Activated CD4-positive, alpha-beta T cell treated with anti-CD3 and anti-CD28 coated beads, Interleukin-2, amount 10 ng/mL, durations not matched to agents 7 days and 5 days (primary cell): ENCODE results near the gene ZNF408. TPM values are rescaled to one million over a fixed set of nuclear protein-coding genes. Genes with fewer than 3 reads are reported as not detected.
A peak's percentile ranks its signal among the peaks of the same experiment; 100 is the strongest.

Experiments
- CTCF ChIA-PET: fragments of 350-600 bp; sonication (Branson Sonifier 250); formaldehyde crosslinking; loops from one replicate; lab custom pipeline; 2021; ENCODE audit warnings: antibody characterized with exemption; lab: Charles Lee
- POLR2A ChIA-PET: fragments of 350-600 bp; sonication (Branson Sonifier 250); formaldehyde crosslinking; loops from one replicate; lab custom pipeline; 2021; ENCODE audit warnings: antibody characterized with exemption; lab: Charles Lee
- DNase-seq: peaks from one replicate; pipeline ENCODE4 v3.0.0-alpha.2; 2020
- H3K27ac Mint-ChIP-seq: one replicate; pipeline ENCODE4 v1.8.0; 2021; ENCODE audit warnings: mild to moderate bottlenecking, moderate library complexity, mixed read lengths
- H3K27me3 Mint-ChIP-seq: one replicate; pipeline ENCODE4 v1.8.0; 2021; ENCODE audit warnings: mixed read lengths
- H3K36me3 Mint-ChIP-seq: one replicate; pipeline ENCODE4 v1.8.0; 2021; ENCODE audit warnings: low read depth, mixed read lengths
- H3K4me1 Mint-ChIP-seq: one replicate; pipeline ENCODE4 v1.8.0; 2021; ENCODE audit warnings: mixed read lengths
- H3K4me3 Mint-ChIP-seq: one replicate; pipeline ENCODE4 v1.8.0; 2021; ENCODE audit warnings: mild to moderate bottlenecking, moderate library complexity, mixed read lengths
- H3K9me3 Mint-ChIP-seq: one replicate; pipeline ENCODE4 v1.8.0; 2021; ENCODE audit warnings: mixed read lengths
- microRNA-seq: library from miRNA; unstranded; fragments of <30 nt; microRNA quantifications from one replicate; pipeline ENCODE4 v1.2.0, GENCODE V29; 2021; ENCODE audit warnings: borderline microRNAs expressed, borderline replicate concordance
- total RNA-seq, 2 experiments: library from RNA; stranded (reverse); gene quantifications; one replicate each; pipeline ENCODE4 v1.2.3, GENCODE V29; 2021

Gene ZNF408
- total RNA-seq, 2 experiments from 2014 or later: 11.7 to 16.3 TPM

DNA sequence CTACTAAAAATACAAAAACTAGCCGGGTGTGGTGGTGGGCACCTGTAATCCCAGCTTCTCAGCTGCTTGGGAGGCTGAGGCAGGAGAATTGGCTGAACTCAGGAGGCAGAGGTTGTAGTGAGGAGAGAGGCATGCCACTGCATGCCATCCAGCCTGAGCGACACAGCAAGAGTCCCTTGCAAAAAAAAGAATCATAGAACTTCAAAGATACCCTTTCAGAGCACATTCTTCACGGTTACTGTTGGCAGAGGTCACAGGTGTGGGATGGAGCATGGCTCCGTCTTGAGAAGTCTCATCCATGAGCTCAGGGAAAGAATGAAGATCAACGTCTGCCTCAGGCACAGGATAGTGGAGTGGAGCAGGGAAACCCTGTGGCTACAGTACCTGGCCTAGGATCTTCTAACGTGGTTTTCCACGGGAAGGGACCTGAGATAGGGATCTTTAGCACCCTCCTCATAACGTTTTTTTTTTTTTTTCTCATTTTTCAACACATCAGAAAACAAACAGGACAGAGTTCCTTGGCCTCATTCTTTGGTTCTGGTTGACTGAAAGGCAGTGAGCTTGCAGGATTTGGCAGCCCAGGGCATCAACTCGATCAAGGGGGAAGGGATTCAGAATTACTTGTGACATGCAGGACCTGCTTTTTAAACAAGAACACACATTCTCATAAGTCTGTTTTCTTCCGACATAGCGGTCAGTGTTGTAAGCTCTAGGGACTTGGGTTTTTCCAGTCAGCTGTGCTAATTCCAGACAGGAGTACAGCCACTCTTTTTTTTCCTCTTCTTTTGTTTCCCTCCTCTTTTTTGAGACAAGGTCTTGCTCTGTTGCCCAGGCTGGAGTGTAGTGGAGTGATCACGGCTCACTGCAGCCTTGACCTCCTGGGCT, 41.0 kb downstream of the ZNF408 start:
- Mint-ChIP-seq H3K36me3 (peaks cover 40% of the 10 kb centered on the region), H3K27me3 (no peaks in the 10 kb centered on the region), H3K9me3 (no peaks in the 10 kb centered on the region), H3K4me3 (no peak overlapping the region), H3K27ac (peak overlapping the region; percentile 58), H3K4me1 (no peaks in the 10 kb centered on the region)
- POLR2A ChIA-PET: no interaction called here
- DNase-seq: no peak
- CTCF ChIA-PET: no interaction called here

DNA sequence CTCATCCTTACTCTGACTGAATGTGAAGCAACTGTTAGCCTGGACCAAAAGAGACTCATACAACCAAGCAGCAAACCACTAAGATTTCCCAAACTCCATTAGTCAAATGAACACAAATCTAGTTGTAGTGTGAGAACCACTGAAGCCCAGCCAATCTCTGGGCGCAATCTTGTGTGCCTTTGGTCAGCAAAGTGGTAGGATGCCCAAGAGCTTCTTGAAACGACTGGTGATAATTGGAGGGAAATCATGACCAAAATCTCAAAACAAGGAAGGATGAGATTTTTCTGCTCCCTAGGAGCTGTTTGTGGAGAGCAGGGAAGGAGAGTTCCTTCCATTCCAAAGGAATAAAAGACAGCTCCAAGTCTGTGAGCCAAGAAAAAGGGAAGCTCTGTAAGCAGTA, 42.2 kb downstream of the ZNF408 start:
- H3K36me3 Mint-ChIP-seq: peaks cover 45% of the 10 kb centered on the region
- H3K9me3 Mint-ChIP-seq: no peaks in the 10 kb centered on the region
- CTCF ChIA-PET: interaction anchor here (0.8 to 1.1 kb wide), 2 partner anchors 193 to 1047 kb away, joined by 3 read pairs; partner anchors contain the start of gene CSTPP1
- POLR2A ChIA-PET: no interaction called here
- no peaks in the 10 kb centered on the region for H3K27me3 Mint-ChIP-seq
- no peak overlapping the region for H3K27ac Mint-ChIP-seq
- no peak for DNase-seq
- H3K4me1 Mint-ChIP-seq: no peaks in the 10 kb centered on the region
- no peak overlapping the region for H3K4me3 Mint-ChIP-seq

DNA sequence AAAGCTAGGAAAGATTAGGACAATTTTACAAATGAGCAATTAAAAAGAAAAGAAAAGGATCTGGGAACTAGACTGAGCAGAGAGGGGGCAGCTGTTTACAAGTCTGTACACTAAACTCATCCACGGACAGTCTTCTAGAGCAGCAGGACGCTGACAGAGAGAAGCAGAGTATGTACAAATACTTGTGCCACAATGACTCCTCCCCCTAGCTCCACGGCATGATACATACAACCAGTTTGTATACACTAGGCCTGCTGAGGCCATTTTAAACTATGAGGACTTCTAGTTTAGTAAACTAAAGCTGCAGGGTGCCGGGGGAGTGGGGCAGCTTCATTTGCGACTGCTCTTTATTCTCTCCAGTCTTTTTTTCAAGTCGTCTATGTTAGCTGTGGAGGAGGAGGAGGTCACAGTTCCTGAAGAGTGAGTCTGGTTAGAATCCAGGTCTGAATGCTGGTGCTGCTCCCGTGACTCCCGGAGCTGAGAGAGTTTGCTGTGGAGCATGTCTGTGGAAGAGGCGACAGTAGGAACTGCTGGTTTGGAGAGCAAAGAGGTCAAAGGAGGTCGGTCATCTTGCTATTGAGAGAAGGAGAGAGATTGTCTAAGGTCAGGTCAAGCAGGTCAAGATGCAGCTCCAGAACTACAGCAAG, 43.0 kb downstream of the ZNF408 start:
- no peak for DNase-seq
- CTCF ChIA-PET: interaction anchor here (0.8 to 1.1 kb wide), 2 partner anchors 193 to 1046 kb away, joined by 3 read pairs; partner anchors contain the start of gene CSTPP1
- H3K36me3 Mint-ChIP-seq: peaks cover 48% of the 10 kb centered on the region
- no peaks in the 10 kb centered on the region for H3K27me3 Mint-ChIP-seq
- POLR2A ChIA-PET: no interaction called here
- no peaks in the 10 kb centered on the region for H3K9me3 Mint-ChIP-seq
- H3K4me1 Mint-ChIP-seq: no peaks in the 10 kb centered on the region
- no peak overlapping the region for H3K27ac Mint-ChIP-seq
- H3K4me3 Mint-ChIP-seq: no peak overlapping the region

GRCh38 chr11:46745328-46745727, 44.5 kb downstream of the ZNF408 start:
- peaks cover 57% of the 10 kb centered on the region for H3K36me3 Mint-ChIP-seq
- no peak overlapping the region for H3K4me3 Mint-ChIP-seq
- H3K27ac Mint-ChIP-seq: no peak overlapping the region

GRCh38 chr11:46745995-46746394, 45.2 kb downstream of the ZNF408 start:
- no peak overlapping the region for H3K27ac Mint-ChIP-seq
- CTCF ChIA-PET: interaction anchor here (0.6 kb wide), 1 partner anchor 49 kb away, joined by 4 read pairs; no protein-coding TSS in a partner anchor
- POLR2A ChIA-PET: interaction anchor here (0.6 kb wide), 1 partner anchor 56 kb away, joined by 7 read pairs; no protein-coding TSS in a partner anchor
- H3K9me3 Mint-ChIP-seq: no peaks in the 10 kb centered on the region
- no peak for DNase-seq
- peaks cover 62% of the 10 kb centered on the region for H3K36me3 Mint-ChIP-seq
- H3K4me3 Mint-ChIP-seq: no peak overlapping the region
- no peaks in the 10 kb centered on the region for H3K27me3 Mint-ChIP-seq
- no peaks in the 10 kb centered on the region for H3K4me1 Mint-ChIP-seq

More at GRCh38 chr11:46745328-46745727, 44.5 kb downstream of the ZNF408 start:
- CTCF ChIA-PET: no interaction called here
- Mint-ChIP-seq H3K27me3 (no peaks in the 10 kb centered on the region), H3K4me1 (no peaks in the 10 kb centered on the region), H3K9me3 (no peaks in the 10 kb centered on the region)
- no peak for DNase-seq
- POLR2A ChIA-PET: no interaction called here

DNA sequence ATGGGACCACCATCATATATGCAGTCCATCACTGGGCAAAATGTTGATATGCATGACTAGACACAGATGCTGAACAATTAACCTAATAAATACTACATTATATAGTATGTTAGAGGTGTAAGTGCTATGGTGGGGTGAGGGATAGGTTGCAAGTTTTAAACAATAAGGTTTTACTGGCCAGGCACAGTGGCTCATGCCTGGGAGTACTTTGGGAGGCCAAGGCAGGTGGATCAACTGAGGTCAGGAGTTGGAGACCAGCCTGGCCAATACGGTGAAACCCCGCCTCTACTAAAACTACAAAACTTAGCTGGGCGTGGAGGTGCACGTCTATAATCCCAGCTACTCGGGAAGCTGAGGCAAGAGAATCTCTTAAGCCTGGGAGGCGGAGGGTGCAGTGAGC, 46.3 kb downstream of the ZNF408 start:
- no peak overlapping the region for H3K27ac Mint-ChIP-seq
- no peak for DNase-seq
- no peaks in the 10 kb centered on the region for H3K27me3 Mint-ChIP-seq
- H3K4me1 Mint-ChIP-seq: no peaks in the 10 kb centered on the region
- ChIA-PET CTCF (interaction anchor here (0.9 kb wide), 1 partner anchor 58 kb away, joined by 3 read pairs; no protein-coding TSS in a partner anchor), POLR2A (no interaction called here)
- no peaks in the 10 kb centered on the region for H3K9me3 Mint-ChIP-seq
- H3K36me3 Mint-ChIP-seq: peaks cover 59% of the 10 kb centered on the region
- H3K4me3 Mint-ChIP-seq: no peak overlapping the region

Small RNA genes lying within 50 kb of the gene (microRNA-seq; reads per million reads assigned to microRNA genes)
- gene MIR5582: 5.1 reads per million, percentile 27 among the genes with 10 or more reads in this experiment

Other genes starting within 250 kb of the ZNF408 start
- 10 to 100 TPM; 38.4 to 40.0 TPM for gene AMBRA1, start 107.0 kb upstream of the ZNF408 start, total RNA-seq
- 1 to 10 TPM; 6.3 to 6.6 TPM for gene HARBI1, start 83.8 kb upstream of the ZNF408 start, total RNA-seq
- 10 to 100 TPM; 56.8 to 62.1 TPM for gene ATG13, start 83.5 kb upstream of the ZNF408 start, total RNA-seq
- gene ARHGAP1, start 412 bp upstream of the ZNF408 start, total RNA-seq: 10 to 100 TPM; 83.8 to 88.8 TPM
- gene F2, start 18.2 kb downstream of the ZNF408 start, total RNA-seq: under 1 TPM in 1 of 2 experiments, not detected in 1; 0.15 TPM
- 100 to 1,000 TPM; 171 to 189 TPM for gene CKAP5, start 145.2 kb downstream of the ZNF408 start, total RNA-seq
- gene LRP4, start 217.5 kb downstream of the ZNF408 start, total RNA-seq: under 1 TPM; 0.02 to 0.15 TPM
- 10 to 100 TPM; 18.2 to 18.9 TPM for gene CSTPP1, start 235.7 kb downstream of the ZNF408 start, total RNA-seq